Gastroesophageal sphincter (tissue), 3 donors: ENCODE results near the gene RIC8A.
"Not testable (repeated sequence)": the region's sequence is repeated elsewhere in the genome, so short reads cannot be mapped to it uniquely, and the experiment has no call there.

Experiments used
- CTCF ChIP-seq, 4 experiments: fragments of 200-600 bp in 2 of 4; fragments of 450-650 bp in 2 of 4; sonication (generic) in 1 of 4; IDR thresholded peaks; one replicate each; pipeline ENCODE4 v1.5.1; 2017 to 2019; ENCODE audit warnings: antibody characterized with exemption in 4 of 4, mild to moderate bottlenecking in 2 of 4, moderate library complexity in 2 of 4
- POLR2A ChIP-seq, 2 donors: fragments of 450-650 bp; IDR thresholded peaks; one replicate each; pipeline ENCODE4 v1.6.1; 2017; ENCODE audit warnings: antibody characterized with exemption in 2 of 2, mild to moderate bottlenecking in 2 of 2, moderate library complexity in 1 of 2

DNA sequence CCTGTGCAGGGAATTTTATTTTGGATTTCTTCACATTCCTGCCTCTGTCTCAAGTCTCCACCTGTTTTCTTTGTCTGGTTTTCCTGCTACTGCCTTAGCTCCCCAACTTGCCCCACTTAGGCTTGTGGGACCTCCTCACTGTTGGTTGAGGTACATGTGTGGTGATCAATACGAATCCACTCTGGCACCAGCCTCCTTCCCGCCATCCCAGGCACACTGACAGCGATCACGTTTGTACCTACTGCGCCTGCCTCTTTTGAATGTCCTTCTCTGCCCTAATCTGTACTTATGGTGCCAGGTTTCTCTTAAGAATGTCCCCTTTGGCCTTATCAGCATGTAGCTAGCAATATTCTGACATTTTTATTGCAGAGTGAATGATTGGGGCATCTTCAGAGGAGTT lies 17.0 kb upstream of the RIC8A start:
- TF ChIP-seq CTCF, POLR2A (IDR thresholded peaks at IDR 0.05): not testable (repeated sequence)
